Activated T-cell treated with anti-CD3 and anti-CD28 coated beads for 48 hours (primary cell): Measurements from ENCODE around the gene UBL4A.

Source experiments
- DNase-seq: peaks from one replicate; pipeline ENCODE4 v3.0.0-alpha.2; 2020; ENCODE audit warnings: low read depth

UBL4A gene

GRCh38 chrX:154481911-154482601 lies 4.4 kb downstream of the UBL4A start:
- DNase-seq, result no peak

DNA sequence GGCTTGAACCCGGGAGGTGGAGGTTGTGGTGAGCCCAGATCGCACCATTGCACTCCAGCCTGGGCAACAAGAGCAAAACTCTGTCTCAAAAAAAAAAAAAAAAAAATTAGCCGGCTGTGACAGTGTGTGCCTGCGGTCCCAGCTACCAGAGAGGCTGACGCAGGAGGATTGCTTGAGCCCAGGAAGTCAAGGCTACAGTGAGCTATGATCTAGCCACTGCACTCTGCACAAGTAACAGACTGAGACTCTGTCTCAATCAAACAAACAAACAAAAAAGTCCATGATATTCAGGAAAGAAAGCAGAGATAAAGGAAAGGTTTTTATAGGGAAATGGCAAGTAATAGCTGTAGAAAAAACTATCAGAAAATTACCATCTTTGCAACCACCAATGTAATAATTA lies 5.2 kb downstream of the UBL4A start:
- no peak for DNase-seq

DNA sequence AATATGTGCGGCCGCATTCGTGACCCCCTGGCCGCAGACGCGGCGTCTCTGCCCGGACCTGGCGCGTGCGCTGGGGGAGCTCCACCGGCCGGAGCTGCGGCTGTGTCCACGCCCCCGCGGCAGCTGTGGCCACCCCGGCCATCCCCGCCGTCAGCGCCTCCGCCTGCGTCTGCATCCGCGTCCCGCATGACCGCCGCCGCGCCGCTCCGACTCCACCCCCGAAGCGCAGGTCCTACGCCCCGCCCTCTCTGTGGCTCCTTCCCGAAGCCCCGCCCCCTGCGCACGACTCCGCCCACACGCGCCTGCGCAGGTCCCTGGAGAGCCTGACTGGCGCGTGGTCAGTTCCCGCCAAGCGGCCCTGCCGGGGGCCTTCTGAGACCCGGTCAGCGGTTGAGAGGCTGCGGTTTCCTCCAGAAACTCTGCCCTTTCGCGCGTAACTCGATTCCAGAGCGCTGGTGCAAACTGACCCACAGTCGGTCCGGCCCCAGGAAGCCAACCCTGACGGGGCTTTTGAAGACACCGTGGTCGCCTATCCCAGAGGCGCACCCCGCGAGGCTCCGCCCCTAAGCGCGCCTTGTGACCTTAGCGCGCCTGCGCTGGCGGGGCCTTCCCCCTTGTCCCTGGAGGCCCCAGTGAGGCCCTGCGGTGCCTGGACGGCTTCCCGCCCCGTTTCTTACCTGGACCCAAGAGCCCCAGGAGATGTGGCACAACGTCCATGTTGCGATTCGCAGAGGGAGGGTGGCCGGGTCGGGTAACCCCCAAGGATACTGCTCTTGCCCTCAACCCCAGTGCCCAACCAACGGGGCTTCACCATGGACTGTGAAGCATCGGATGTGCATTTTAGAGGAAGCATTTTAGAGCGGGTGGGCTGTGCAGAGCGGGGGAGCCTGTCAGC lies 7.4 kb downstream of the UBL4A start, which contains the start of gene LAGE3:
LAGE3 (minus strand) TSS at position 554 of the 895 bp plus-strand sequence; CDS start at position 188, 366 bp downstream.
- DNase-seq, result peak; percentile 94

DNA sequence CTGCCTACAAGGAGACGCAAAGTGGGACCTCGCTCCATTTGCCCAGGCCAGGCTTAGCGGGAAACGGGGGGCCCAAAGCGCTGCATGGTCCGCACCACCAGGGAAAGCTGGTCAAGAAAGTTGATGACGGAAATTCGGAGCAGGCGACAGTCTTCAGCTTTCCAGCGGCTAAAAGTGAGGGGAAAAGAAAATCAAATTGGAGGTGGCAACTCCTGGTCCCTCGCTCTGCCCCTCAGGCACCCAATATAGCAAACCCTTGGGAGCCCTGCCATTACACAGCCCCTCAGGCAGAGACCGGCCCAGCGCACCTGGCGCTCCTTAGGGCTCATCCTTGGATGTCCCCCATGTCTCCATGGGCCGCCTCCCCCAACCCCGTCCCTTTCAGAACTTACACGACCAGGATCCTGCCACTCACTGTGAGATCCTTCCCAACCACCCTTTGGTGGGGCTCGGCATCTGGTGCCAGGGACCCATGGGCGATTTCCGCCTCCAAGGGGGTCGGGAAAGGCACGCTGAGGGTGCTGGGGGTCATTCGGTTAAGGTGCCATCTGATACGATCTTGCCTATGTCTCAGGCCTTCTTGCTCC lies 8.4 kb downstream of the UBL4A start:
- no peak for DNase-seq

DNA sequence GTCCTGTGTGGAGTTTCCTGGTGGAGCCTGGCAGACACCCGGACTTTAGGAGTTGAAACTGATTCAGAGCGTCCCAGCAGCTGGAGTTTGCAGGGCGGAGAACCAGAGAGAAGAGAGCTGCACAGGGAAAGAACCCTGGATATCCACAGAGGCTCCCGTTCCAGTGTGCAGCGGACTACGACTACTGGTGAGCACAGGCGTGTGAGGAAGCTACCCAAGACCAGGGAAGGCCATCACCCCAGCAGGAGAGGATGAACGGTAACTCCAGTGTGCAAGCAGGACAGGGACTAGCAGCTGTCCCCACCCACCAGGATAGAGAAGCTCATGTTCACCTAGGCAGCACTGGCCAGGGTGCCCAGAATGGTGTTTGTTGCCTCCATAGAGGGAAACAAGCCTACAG lies 9.6 kb downstream of the UBL4A start:
- DNase-seq, result no peak

DNA sequence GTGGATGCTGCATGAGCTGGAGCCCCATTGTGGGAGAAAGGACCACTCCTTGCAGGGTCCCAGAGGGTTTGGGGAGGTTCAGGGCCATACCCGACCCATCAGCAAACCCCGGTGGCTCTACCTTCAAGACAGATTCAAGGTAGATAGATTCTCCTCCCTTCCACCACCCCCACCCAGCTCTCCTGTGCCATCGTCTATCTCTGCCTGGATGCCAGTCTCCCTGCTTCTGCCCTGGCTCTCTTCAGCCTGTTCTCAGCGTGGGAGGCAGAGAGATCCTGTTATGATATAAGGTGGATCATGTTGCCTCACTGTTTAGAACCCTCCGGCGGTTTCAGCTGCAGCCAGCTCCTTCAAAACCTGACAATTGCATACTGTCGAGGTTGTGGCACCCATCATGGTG lies 12.7 kb downstream of the UBL4A start:
- no peak for DNase-seq

DNA sequence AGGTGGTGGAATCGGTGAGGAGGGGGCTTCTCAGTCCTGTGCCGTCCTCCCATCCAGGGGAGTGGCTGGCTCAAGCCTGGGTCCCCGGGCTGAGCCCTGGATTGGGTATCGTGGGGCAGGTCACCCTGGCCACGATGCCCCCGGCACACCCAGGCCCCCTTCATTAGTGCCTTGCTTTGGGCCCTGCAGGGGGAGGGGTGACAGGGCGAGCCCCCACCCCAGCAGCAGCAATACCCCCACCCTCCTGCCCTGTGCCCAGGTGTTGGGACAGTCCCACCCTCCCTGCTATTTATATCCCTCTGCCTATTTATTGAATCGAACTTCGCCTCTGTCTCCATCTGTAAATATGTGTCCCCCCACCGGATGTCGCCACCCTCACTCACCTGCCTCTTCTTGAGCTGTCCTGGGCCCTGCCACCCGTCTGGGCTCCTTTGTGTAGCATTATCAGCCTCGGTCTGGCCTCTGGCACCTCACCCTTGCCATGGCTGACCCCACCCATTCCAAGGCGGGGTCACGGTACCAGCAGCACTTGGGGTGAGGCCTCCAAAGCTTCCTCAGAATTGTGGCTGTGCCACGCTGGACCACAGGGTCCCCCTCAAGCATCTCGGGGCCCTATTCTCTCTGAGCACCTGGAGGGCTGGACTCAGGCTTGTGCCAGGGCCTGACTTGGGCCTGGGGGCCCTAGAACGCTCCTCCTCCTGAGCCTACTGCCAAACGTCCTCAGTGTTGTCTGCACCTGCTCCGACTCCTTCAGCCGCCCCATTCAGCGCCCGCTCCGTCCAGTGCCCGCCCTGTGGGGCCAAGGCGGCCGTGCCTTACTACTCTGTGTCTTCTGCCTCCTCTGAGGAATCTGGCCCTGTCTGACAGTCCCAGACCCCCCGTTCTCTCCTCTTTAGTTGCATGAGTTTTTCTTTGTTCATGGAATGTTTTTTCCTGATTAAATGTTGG lies 13.5 kb downstream of the UBL4A start:
- DNase-seq, result no peak

DNA sequence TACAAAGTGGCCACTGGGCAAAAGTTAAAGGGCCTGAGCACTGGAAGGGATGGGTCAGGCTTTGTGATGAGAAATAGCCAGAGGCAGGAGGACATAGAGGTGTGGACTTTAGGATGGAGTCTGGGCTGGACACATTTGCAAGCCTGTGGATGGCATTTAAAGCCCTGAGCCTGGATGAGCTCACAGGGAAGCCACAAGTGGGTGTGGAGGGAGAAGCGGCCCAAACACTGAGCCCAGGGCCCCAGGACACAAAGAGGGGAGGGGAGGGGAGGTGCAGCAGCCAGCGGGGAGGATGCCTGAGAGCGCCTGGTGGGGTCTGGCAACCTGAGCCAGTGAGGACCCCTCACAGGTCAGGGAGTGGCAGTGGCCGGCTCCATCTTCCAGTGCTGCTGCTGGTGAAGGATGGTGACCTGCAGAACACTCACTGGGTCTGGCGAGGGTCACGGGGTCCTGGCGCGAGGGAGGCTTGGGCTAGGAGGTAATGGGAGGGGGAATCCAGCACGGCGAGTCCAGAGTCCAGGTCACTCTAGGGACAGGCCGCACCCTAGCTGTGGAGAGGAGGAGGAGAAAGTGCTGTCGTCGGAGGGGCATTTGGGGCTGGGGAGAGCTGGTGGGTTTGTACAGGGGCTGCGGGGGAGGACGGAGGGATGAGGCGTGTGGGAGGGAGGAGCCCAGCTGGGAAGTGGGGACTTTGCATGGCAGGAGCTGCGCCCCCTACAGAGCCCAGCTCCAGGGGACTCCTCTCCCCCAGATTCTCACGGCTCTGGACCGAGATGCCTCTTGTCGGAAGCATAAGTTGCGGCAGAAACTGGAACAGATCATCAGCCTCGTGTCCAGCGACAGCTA lies 14.4 kb downstream of the UBL4A start:
- DNase-seq, result no peak

DNA sequence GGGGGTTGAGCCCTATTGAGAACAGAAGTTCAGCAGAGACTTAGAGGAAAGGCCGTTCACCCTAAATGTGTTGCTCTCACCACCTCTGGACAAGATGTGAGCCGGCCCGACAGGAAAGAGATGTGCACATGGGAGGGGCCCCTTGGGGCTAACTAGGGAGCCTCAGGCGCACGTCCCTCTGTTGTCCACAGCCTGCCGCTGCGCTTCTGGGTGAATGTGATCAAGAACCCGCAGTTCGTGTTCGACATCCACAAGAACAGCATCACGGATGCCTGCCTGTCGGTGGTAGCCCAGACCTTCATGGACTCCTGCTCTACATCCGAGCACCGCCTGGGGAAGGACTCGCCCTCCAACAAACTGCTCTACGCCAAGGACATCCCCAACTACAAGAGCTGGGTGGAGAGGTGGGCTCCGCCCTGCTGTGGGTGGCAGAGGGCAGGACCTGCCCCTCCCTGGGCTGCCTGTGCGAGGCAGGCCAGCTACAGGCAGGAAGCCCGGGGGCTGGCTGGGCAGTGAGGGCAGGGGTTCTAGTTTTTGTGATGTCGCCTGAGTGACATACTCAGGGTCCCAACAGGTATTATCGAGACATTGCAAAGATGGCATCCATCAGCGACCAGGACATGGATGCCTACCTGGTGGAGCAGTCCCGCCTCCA lies 15.4 kb downstream of the UBL4A start:
- DNase-seq, result no peak

GRCh38 chrX:154470434-154470833 lies 16.0 kb downstream of the UBL4A start:
- no peak for DNase-seq

DNA sequence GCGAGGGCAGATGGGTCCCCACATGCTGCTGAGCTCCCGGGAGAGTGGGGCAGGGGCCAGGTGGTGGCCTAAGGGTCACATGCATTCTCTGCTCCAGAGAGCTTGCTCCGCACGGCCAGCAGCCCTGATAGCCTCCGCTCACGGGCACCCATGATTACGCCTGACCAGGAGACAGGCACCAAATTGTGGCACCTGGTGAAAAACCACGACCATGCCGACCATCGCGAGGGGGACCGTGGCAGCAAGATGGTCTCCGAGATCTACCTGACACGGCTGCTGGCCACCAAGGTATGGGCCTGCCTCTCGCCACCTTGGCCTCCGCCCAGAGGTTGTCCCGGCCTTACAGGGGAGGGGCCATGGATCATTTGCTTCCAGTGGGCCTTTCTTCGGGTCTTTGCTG lies 16.5 kb downstream of the UBL4A start:
- DNase-seq, result no peak

DNA sequence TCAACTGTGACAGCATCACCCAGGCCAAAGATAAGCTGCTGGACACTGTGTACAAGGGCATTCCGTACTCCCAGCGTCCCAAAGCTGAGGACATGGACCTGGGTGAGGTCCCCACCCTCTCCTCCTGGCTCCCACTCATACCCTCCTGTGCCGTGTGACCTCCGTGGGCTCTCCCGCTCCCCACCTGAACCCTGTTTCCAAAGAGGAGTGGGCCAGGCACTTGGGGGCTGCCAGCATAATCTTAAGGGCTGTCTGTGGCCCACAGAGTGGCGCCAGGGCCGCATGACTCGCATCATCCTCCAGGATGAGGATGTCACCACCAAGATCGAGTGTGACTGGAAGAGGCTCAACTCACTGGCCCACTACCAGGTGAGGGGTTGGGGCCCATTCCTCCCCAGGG lies 17.3 kb downstream of the UBL4A start:
- no peak for DNase-seq

DNA sequence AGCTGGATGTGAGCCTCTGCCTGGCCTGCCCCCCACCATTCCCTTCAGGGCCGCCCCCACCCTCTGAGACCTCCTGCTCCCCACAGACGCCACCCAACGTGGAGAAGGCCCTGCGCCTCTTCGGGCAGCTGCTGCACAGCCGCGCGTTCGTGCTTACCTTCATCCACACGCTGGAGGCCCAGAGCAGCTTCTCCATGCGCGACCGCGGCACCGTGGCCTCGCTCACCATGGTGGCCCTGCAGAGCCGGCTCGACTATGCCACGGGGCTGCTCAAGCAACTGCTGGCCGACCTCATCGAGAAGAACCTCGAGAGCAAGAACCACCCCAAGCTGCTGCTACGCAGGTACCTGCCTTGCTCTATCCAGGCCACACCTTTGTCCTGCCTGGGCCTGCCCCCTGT lies 18.2 kb downstream of the UBL4A start:
- no peak for DNase-seq

DNA sequence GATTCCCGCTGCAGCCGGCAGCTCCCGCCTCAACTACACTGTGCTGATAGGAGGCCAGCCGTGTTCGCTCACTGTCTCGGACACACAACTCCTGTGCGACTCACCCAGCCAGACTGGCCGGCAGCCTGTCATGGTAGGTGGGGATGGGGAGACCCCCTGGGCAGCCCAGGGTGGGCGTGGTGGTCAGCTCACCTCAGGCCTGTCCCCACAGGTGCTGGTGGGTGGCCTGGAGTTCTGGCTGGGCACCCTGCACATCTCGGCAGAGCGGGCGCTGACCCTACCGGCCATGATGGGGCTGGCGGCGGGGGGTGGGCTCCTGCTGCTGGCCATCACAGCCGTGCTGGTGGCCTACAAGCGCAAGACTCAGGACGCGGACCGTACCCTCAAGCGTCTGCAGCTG lies 18.9 kb downstream of the UBL4A start:
- no peak for DNase-seq

DNA sequence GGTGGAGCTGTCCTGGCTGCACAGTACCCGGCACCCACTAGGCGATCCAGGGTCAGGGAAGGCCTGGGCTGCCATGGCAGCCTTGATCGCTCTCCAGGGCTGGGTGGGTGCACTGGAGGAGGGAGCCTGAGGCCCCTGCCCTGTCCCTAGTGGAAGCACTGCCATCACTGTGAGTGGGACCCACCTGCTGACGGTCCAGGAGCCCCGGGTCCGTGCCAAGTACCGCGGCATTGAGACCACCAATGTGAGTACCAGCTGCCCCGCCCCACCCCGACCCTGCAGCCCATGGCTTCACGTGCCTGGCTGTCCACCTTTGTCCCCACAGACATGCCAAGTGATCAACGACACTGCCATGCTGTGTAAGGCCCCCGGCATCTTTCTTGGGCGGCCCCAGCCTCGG lies 19.5 kb downstream of the UBL4A start:
- no peak for DNase-seq

DNA sequence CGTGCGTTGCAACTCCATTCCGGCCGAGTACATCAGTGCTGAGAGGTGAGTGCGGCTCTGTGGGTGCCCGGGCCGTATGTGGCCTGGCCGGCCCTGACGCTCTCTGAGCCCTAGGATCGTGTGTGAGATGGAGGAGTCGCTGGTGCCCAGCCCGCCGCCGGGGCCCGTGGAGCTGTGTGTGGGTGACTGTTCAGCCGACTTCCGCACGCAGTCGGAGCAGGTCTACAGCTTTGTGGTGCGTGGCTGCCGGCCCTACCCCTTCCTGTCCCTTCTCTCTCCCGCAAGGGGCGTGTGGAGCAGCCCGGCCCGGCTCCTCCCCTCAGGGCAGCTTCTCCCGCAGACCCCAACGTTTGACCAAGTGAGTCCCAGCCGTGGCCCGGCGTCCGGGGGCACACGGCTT lies 20.4 kb downstream of the UBL4A start:
- no peak for DNase-seq

GRCh38 chrX:154465601-154466000 lies 20.8 kb downstream of the UBL4A start:
- DNase-seq, result no peak

DNA sequence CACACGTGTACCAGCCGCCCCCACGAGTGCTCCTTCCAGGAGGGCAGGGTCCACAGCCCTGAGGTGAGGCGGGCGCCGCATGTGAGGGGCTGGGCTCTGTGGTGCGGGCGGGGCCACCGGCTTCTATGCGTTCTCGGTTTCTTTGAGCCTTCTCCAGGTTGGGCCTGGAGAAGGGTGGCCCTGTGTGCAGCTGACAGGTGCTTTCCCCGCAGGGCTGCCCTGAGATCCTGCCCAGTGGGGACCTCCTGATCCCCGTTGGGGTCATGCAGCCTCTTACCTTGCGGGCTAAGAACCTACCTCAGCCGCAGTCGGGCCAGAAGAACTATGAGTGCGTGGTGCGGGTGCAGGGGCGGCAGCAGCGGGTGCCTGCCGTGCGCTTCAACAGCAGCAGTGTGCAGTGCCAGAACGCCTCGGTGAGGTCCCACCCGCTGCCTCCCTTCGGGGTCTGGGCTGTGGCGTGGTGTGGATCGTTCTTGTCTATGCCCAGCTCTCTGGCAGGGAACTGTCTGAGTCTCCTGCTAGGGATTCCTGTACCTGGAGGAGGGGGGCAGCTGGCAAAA lies 21.5 kb downstream of the UBL4A start:
- DNase-seq, result no peak

GRCh38 chrX:154463611-154464220 lies 22.7 kb downstream of the UBL4A start:
- DNase-seq, result no peak

- DNase-seq, result no peak
Observed at GRCh38 chrX:154462396-154462795, 24.0 kb downstream of the UBL4A start.
